Effector CD4-positive, alpha-beta T cell (primary cell): ENCODE results near the gene FASLG.
"Not testable (repeated sequence)": the region's sequence is repeated elsewhere in the genome, so short reads cannot be mapped to it uniquely, and the experiment has no call there.

Experiments used
- DNase-seq: peaks from one replicate; pipeline ENCODE4 v3.0.0-alpha.2; 2020

FASLG gene

DNA sequence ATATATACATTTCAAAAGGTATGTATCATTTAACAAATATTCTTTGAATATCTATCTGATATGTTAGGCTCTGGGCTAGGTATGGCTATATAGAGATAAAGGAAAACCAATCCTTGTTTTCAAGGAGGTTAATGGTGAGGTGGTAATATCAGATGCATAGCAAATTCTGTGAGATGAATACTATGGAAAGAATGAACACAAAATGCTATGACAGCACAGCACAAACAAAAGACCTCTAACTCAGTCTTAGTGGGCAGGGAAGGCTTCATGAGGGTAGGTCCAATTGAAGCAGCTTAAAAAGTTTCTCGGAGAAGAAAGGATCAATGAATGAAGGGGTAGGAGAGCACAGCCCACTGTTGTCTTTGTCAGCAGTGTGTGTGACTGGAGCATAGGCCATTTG is 27.2 kb downstream of the FASLG start:
- DNase-seq, result no peak

DNA sequence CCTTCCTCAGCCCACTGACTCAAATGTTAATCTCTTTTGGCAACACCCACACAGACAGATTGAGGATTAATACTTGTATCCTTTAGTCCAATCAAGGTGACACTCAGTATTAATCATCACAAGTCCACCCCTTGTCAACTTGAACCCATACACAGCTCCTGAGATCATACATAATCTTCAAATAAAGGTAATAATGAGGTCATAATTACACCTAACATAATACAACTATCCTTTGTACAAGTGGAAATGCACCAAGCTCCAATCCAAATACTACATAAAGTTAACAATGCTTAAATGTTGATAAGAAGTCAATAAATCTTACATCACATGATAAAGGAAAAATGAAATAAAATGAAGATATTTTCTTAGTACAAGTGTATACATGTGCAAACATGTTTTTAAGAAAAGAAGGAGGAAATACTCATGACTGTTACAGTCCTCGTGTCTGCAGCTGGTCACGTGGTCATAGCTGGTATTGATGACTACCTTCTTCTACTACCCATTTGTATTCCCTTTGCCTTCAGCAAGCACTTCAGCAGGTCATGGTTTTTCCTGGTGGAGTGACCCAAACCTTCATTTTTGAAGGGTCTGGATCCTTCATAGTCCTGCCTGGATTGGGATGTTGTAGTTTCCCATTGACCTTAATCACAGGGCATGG is 29.7 kb downstream of the FASLG start:
- DNase-seq, result not testable (repeated sequence)

DNA sequence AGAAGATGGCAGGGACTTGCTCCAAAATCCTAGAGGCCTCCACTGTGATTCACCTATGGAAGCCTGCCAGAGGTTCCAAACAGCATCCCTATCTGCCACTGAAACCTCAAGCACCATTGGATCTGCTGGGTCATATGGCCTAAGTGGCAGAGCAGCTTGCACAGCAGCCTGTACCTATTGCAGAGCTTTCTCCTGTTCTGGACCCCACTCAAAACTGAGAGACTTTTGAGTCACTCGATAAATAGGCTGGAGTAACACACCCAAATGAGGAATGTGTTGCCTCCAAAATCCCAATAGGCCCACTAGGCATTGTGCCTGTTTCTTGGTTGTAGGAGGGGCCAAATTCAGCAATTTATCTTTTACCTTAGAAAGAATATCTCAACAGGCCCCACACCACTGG is 32.0 kb downstream of the FASLG start:
- not testable (repeated sequence) for DNase-seq

DNA sequence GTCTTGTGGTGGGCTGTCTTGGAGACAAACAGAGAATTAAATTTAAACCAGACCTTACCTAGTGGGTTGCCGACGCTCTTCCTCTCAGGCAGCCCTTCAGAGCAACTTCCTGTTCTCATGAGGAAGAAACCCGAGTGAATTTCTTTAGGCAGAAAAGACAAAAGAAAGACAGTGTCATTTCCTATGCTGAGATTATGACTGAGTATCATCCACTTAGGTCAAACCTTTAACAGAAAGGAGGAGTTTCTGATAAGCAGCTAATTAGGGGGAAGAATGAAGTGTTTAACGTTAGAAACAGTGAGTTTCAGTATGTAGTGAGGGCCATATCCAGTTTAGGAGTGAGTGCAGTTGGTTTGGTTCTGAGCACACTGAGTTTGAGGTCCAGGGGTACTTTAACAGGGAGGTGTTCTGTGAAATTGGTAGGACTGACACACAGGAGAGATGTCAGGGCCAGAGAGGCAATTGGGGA is 38.7 kb downstream of the FASLG start:
- no peak for DNase-seq

DNA sequence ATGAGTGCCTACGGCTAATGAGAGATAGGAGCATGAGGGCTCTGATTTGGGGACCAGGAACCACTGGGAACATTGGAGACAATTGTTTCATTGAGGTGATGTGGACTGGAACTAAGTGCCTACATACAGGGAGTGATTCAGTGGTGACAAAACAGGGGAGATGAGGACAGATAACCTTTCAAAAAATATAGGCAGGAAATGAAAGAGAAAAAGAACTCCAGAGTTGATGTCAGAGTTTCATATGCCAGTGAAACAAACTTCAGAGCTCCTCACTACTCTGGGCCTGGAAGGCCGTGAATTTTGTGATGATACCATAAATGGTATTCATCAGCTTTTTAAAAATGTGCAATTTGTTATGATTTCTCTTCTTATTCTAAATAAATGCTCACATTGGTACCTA is 39.3 kb downstream of the FASLG start:
- DNase-seq, result no peak

DNA sequence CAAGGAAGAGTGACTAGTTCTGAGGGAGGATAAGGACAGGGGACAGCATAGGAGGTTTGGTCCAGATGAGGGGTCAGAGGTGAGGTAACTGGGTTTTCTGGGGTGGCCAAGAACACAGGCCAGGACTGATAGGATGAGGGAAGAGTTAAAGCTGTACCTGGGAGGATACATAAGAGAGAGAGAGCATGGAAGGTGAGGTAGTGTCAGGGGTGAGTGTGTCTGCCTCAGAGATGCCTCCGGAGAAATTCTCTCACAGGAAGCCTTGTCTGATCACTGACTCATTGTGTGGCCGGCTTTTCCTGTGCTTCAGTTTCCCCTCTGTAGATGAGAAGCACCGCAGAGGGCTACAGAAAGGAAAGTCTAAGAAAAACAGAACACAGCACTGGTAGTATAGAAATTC is 40.2 kb downstream of the FASLG start:
- DNase-seq, result peak; percentile 65

DNA sequence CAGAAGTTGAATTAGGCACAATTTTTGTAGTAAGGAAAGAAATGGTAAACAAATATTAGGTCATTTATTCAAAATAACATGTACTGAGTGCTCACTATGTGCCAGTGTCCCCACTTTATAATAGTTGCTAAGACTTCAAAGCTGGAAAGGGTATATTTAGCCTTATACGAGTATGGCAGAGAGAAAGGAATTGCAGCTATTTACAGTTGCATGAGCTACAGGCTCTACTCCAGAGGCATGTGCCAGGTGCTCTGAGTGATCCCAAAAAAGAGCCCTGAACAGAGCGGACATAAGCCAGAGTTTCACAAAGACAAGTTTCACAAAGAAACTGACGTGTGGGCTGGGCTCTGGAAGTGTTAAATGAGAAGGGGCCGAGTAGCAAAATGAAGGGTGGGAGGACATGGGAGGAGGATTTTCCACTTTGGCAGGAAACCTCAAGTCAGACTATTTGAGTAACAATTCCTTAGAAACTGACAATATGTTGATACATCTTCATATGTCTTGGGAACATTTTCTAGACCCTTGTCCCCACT is 40.9 kb downstream of the FASLG start:
- DNase-seq, result no peak

DNA sequence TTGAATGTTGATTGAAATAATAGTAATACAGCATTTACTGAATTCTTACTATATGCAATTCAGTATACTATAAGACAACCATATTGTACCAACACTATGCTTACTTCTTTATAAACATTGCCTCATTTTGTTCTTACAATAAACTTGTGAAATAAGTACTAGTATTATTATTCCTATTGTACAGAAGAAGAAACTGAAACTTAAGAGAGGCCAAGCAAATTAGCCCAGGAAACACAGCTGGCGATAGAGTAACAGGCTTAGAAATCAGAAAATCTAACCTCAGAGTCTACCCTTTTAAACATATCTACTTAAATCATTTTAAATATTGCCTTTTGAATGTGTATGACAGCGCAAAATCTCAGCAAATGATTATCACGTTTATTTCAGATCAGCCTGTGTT is 41.7 kb downstream of the FASLG start:
- no peak for DNase-seq

DNA sequence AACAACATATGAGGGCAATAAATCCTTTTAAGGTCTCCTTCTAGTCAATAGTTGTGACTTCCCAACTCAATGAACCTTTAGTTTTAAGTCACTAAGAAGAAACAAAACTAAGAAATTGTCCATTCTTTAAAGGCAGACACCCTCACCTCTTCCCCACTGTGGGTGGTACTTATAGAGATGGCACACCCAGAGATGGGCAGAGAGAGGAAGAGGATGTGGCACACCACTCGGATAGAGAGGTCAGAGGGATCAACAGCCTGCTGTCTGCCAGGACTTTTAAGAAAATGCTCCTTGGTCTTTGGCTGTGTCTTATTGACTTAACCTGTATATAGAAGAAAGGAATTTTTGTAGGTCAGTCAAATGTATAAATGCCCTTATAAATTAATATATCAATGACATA is 45.1 kb downstream of the FASLG start:
- DNase-seq, result no peak

DNA sequence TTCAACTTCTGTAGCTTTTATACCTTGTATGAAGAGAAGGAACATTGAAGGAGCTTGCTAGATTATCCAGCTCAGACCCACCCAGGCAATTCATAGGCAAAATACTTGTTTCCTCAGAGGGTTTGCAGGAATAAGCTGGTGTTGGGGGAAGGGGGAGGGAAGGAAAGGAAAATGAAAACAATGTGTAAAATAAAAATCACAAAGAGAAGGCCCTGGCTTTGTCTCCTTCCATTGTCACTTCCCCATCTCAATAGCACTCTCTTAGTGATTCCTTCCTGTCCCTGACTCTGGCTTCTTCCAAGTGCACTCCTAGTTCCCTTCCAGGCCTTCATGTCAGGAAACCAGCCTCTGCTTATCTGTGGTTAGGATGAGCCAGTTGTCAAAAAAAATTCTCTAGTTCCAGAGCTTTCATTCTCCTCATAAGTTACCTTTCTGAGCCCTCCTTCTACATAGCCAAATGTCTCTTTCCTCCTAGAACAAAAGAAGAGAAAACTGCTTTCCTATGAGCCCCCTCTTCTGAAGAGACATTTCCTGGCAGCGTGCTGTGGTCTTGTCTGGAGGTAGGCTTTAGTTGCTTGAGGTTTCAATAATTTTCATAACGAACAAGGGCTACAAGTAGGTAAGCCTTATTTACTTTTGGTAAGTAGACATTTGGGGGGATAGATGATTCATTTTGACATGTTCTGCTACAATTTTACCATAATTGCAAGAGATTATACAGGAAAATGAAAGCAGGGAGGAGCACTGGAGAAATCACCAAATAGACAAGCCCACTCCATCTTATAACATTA is 45.7 kb downstream of the FASLG start:
- DNase-seq, result no peak

DNA sequence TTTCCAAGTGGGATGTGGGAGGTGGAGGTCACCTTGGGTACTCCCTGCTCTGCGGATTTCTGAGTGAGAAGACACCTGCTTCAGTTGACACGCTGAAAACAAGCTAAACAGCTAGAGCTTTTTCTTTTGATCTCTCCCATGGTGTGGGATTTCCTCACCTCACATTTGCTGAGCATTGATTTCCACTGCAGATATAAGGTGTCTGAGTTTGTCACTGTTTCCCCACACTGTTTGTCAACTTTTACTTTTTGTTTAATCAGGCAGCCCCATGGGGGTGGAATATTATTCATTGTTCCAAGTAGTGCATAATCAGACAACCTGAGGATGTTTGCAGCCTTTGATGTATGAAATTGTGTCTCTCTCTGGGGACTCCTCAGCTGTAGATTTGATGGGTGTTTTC is 49.5 kb downstream of the FASLG start:
- peak; percentile 33 for DNase-seq

DNA sequence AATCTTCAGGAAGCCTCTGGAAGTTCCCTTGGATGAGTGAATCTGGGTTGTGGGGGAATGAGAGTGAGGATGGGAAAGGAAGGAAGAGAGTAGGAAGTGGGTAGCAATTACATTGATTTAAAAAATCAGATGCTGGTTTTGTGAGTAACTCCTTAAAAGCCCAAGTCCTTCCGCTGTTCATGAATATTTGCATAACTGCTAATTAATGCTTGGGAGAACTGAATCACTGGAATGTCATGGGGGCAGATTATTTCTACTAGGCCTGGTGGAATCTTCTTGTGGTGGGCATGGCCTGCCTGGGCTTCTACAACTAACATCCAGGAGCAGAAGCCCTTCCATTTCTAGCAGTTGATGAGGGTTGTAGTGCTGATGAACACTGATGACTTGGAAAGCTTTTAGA is 52.7 kb downstream of the FASLG start:
- no peak for DNase-seq

DNA sequence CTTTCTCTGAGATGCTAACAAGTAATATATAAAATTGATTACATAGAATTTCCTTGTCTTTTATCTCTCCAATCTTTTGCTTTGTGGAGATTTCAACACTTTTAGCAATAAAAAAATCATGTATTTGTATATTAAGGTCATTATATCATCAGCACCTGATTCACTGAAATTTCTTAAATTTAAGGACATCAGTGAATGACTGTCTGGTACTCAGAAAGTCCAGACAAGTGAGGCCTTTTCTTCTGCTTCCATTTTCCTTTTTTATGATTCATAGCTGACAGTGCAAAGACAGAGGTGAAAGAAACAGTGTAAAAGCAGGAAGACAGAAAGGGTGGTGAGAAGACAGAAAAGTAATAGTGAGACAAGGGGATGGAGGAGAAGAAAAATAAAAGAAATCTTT is 54.6 kb downstream of the FASLG start:
- no peak for DNase-seq
